GM18519 (cell line): ENCODE results near the gene ZNF235.
"Not testable (repeated sequence)": the region's sequence is repeated elsewhere in the genome, so short reads cannot be mapped to it uniquely, and the experiment has no call there.

Experiments used
- ATAC-seq: cut with Tn5 transposase; IDR thresholded peaks from one replicate; pipeline ENCODE4 v1.9.1; 2021; ENCODE audit warnings: mild to moderate bottlenecking, moderate library complexity; ENCODE audit not compliant: unreplicated experiment, low FRiP score

The ZNF235 gene

GRCh38 chr19:44258835-44259413, 45.9 kb downstream of the ZNF235 start:
- no peak for ATAC-seq

- ATAC-seq: no peak
Observed at GRCh38 chr19:44258136-44258535, 46.7 kb downstream of the ZNF235 start.

GRCh38 chr19:44255705-44256411, 49.0 kb downstream of the ZNF235 start:
- ATAC-seq: no peak

GRCh38 chr19:44254496-44254895, 50.3 kb downstream of the ZNF235 start:
- ATAC-seq: no peak

GRCh38 chr19:44253392-44253791, 51.4 kb downstream of the ZNF235 start:
- not testable (repeated sequence) for ATAC-seq

- ATAC-seq: not testable (repeated sequence)
Observed at GRCh38 chr19:44252332-44252731, 52.5 kb downstream of the ZNF235 start.

- ATAC-seq: no peak
Observed at GRCh38 chr19:44236384-44236783, 68.4 kb downstream of the ZNF235 start.
